ENCODE measurements around the gene HNRNPUL2. TPM values are rescaled to one million over a fixed set of nuclear protein-coding genes. Genes with fewer than 3 reads are reported as not detected.

HNRNPUL2 gene
- total and polyA plus RNA-seq, 10 of the 15 experiments (the other 5 are each of a cell fraction or from before 2014, with no cell fraction given) = 1.6 to 72.2 (median 14.9) TPM

GRCh38 chr11:62727165-62727871, at the start of gene HNRNPUL2 (continued):
- TF ChIP-seq NKRF (conservative IDR thresholded peaks at IDR 0.05) = peak; percentile 61
- TF ChIP-seq HDGF (IDR thresholded peaks at IDR 0.05) = peak; percentile 93
- TF ChIP-seq ZBTB4 (CRISPR knock-in tag; IDR thresholded peaks at IDR 0.05) = no peak
- TF ChIP-seq FOXM1 (IDR thresholded peaks at IDR 0.05; ENCODE audit: low read depth, low read length) = no peak
- TF ChIP-seq POLR2AphosphoS2 (IDR thresholded peaks at IDR 0.05; ENCODE audit: low read depth, low read length) = peak; percentile 93
- peak; percentile 81 for TF ChIP-seq NRF1 (conservative IDR thresholded peaks at IDR 0.05; ENCODE audit: low read depth, low read length)
- peak; percentile 81 for TF ChIP-seq MXI1 (IDR thresholded peaks at IDR 0.05; ENCODE audit: low read depth, low read length)
- TF ChIP-seq CUX1 (IDR thresholded peaks at IDR 0.05; ENCODE audit: insufficient replicate concordance, low read depth, low read length) = no peak
- TF ChIP-seq SIX5 (IDR thresholded peaks at IDR 0.05; ENCODE audit: low read depth, low read length, severe bottlenecking) = no peak
- TF ChIP-seq ELK1 (IDR thresholded peaks at IDR 0.05; ENCODE audit: low read depth, low read length) = peak; percentile 68
- no peak; the same call in 1 of the 2 replicates for TF ChIP-seq CREB1 (IDR thresholded peaks at IDR 0.05; ENCODE audit: low read depth)
- TF ChIP-seq KLF5 (IDR thresholded peaks at IDR 0.05; ENCODE audit: partially characterized antibody) = peak; percentile 16
- peak; percentile 64 for TF ChIP-seq IRF4 (IDR thresholded peaks at IDR 0.05; ENCODE audit: low read depth, low read length)
- TF ChIP-seq ZNF24 (IDR thresholded peaks at IDR 0.05) = peak; percentile 57; the same call in 1 of the 2 replicates
- TF ChIP-seq ATF3 (IDR thresholded peaks at IDR 0.05; ENCODE audit: borderline replicate concordance, extremely low read depth, low read depth, low read length) = no peak
- TF ChIP-seq RBBP5 (conservative IDR thresholded peaks at IDR 0.05) = no peak
- TF ChIP-seq TCF12 (IDR thresholded peaks at IDR 0.05; ENCODE audit: low read depth, low read length) = peak; percentile 77; the same call in 1 of the 2 replicates
- TF ChIP-seq CHD1 (IDR thresholded peaks at IDR 0.05; ENCODE audit: low read depth, low read length) = no peak

All from GM12878 (cell line).